Ishikawa (cell line): ENCODE results near the gene AHR.

Source experiments
- CEBPB ChIP-seq: IDR thresholded peaks from 2 replicates; pipeline ENCODE4 v1.6.1; 2012
- CREB1 ChIP-seq: IDR thresholded peaks from 2 replicates; pipeline ENCODE4 v1.6.1; 2012; ENCODE audit warnings: low read depth
- TF ChIP-seq, protein P1 (sequence below): IDR thresholded peaks from 2 replicates; pipeline ENCODE4 v1.6.1; 2012; ENCODE audit warnings: low read depth, mild to moderate bottlenecking

DNA sequence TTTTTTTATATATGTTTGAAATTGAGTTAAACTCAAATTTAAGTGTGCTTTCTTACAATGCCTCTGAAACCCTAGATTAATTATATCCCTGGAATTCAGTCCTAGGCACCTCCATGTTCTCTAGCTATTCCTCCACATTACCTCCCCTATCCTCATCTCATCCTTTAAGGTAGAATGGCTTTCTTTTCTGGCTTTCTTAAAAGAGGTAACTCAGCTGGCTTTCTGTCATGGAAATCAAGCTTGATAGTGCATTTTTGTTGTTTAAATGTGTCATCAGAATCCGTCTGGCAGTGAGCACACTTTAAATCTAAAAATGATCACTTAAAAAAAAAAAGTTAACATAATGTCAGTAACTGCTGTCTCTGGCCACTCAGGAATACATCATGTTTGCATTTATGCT, 42.2 kb downstream of the AHR start:
- TF ChIP-seq CREB1 = no peak
- TF ChIP-seq, protein P1, sequence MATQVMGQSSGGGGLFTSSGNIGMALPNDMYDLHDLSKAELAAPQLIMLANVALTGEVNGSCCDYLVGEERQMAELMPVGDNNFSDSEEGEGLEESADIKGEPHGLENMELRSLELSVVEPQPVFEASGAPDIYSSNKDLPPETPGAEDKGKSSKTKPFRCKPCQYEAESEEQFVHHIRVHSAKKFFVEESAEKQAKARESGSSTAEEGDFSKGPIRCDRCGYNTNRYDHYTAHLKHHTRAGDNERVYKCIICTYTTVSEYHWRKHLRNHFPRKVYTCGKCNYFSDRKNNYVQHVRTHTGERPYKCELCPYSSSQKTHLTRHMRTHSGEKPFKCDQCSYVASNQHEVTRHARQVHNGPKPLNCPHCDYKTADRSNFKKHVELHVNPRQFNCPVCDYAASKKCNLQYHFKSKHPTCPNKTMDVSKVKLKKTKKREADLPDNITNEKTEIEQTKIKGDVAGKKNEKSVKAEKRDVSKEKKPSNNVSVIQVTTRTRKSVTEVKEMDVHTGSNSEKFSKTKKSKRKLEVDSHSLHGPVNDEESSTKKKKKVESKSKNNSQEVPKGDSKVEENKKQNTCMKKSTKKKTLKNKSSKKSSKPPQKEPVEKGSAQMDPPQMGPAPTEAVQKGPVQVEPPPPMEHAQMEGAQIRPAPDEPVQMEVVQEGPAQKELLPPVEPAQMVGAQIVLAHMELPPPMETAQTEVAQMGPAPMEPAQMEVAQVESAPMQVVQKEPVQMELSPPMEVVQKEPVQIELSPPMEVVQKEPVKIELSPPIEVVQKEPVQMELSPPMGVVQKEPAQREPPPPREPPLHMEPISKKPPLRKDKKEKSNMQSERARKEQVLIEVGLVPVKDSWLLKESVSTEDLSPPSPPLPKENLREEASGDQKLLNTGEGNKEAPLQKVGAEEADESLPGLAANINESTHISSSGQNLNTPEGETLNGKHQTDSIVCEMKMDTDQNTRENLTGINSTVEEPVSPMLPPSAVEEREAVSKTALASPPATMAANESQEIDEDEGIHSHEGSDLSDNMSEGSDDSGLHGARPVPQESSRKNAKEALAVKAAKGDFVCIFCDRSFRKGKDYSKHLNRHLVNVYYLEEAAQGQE = no peak
- TF ChIP-seq CEBPB = no peak
